OCI-LY3 (cell line): ENCODE measurements around the gene ABCA4.

ENCODE experiments used
- EZH2phosphoT487 ChIP-seq: fragments of 200-600 bp; shearing (Covaris generic); IDR thresholded peaks from 2 replicates; pipeline ENCODE4 v1.6.1; 2018; ENCODE audit warnings: antibody characterized with exemption, mixed run types, low read depth
- TF ChIP-seq, protein P1 (sequence below): fragments of 200-600, 300-600 bp; sonication (generic); IDR thresholded peaks from 2 replicates; pipeline ENCODE4 v1.5.1; 2014; ENCODE audit warnings: antibody characterized with exemption, low read length, low read depth

DNA sequence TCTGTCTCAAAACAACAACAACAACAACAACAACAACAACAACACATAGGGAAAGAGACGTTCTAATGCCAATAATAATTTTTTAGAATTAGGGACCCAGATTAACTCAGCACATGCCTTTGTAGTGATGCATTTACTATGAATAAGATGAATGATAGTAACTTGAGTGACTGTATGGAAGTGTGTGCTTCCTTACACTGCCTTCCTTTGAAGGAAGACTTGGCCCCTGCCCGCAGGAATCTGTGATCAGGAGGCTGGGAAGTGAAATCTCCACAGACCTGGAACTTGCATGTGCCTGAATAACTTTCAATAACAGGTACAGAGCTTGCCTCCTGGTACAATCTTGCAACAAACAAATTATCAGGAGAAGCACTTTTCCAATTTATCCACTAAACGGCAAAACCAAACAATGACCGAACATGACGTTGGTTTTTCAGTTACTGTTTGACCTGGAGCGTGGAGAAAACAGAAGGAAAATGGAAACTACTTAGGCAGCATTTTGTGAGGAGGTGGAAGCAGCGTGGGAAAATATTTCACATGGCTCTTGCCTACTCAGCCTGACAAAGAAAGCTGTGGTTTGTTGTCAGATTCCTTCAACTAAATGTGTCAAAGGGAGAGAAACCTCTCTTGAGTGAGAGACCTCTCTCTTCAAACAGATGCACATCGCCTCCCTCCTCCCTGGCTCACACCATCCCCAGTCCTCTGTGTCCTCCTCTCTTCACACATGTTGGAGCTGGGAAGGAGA is 10.1 kb upstream of the ABCA4 start:
- TF ChIP-seq, protein P1, sequence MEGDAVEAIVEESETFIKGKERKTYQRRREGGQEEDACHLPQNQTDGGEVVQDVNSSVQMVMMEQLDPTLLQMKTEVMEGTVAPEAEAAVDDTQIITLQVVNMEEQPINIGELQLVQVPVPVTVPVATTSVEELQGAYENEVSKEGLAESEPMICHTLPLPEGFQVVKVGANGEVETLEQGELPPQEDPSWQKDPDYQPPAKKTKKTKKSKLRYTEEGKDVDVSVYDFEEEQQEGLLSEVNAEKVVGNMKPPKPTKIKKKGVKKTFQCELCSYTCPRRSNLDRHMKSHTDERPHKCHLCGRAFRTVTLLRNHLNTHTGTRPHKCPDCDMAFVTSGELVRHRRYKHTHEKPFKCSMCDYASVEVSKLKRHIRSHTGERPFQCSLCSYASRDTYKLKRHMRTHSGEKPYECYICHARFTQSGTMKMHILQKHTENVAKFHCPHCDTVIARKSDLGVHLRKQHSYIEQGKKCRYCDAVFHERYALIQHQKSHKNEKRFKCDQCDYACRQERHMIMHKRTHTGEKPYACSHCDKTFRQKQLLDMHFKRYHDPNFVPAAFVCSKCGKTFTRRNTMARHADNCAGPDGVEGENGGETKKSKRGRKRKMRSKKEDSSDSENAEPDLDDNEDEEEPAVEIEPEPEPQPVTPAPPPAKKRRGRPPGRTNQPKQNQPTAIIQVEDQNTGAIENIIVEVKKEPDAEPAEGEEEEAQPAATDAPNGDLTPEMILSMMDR, result no peak
- no peak for TF ChIP-seq EZH2phosphoT487
